Osteocyte (in vitro differentiated cells): ENCODE data around the gene TUBGCP6. TPM values are rescaled to one million over a fixed set of nuclear protein-coding genes. Genes with fewer than 3 reads are reported as not detected.

Experiments used
- DNase-seq: peaks from one replicate; pipeline ENCODE4 v3.0.0; 2021; ENCODE audit warnings: mixed read lengths; ENCODE audit not compliant: unreplicated experiment; ENCODE audit errors: extremely low spot score
- H3K27ac Mint-ChIP-seq: one replicate; pipeline ENCODE4 v1.8.0; 2021; ENCODE audit warnings: mild to moderate bottlenecking, mixed read lengths; ENCODE audit not compliant: unreplicated experiment
- H3K27me3 Mint-ChIP-seq: one replicate; pipeline ENCODE4 v1.8.0; 2021; ENCODE audit warnings: mixed read lengths; ENCODE audit not compliant: unreplicated experiment
- H3K36me3 Mint-ChIP-seq: one replicate; pipeline ENCODE4 v1.8.0; 2021; ENCODE audit warnings: mixed read lengths; ENCODE audit not compliant: unreplicated experiment
- H3K4me1 Mint-ChIP-seq: one replicate; pipeline ENCODE4 v1.8.0; 2021; ENCODE audit warnings: mixed read lengths; ENCODE audit not compliant: unreplicated experiment
- H3K4me3 Mint-ChIP-seq: one replicate; pipeline ENCODE4 v1.8.0; 2021; ENCODE audit warnings: mild to moderate bottlenecking, moderate library complexity, mixed read lengths; ENCODE audit not compliant: unreplicated experiment
- H3K9me3 Mint-ChIP-seq: one replicate; pipeline ENCODE4 v1.8.0; 2021; ENCODE audit warnings: mixed read lengths; ENCODE audit not compliant: unreplicated experiment
- total RNA-seq: library from RNA; stranded (reverse); gene quantifications from 2 replicates; pipeline ENCODE4 v1.2.1, GENCODE V29; 2021
- TF ChIP-seq, protein P1 (sequence below): fragments of 200-600 bp; sonication (generic); IDR thresholded peaks from 2 replicates; pipeline ENCODE4 v1.5.0; 2021; ENCODE audit warnings: antibody characterized with exemption, mild to moderate bottlenecking, moderate library complexity

TUBGCP6 gene
- total RNA-seq, 1 donor from 2014 or later: 55.7 TPM

DNA sequence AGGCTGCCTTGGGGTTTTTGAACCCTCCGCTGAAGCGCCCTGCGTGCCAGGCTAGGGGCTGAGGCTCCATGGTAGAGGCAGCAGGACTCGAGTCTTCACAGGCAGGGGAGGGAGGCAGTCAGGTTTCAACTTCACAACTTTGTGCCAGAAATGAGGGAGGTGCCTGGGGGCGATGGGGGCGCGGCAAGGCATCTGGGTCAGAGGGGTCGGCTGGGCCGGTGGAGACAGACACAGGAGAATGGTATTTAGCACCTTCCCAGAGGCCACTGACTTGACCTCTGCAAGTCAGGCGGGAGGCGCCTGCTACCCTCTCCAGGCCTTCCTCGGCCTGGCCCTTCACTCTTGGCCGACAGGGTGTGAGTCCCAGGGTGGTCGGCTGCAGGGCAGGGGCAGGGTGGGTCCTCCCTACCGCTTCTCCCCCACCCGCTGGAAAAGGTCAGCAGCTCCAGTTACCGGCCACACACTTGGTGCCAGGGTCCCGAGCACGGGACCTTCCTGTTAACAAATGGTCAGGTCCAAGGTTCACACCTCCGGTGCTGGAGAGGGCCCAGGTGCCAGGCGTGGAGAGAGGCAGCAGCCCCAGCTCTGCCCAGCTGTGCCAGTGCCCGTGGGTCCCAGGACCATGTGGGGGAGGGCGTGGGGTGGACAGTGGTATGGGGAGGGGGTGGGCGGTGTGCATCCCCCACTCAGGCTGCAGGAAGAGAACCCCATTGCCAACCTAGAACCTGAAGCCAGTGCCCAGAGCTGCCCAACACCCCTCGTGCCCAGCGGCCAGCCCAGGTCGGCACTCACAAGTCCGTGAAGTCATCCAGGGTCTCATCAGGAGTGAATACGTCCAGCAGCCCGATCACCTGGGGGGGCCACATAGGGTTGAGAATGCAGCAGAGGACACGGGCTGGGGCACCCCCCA, 12.9 kb upstream of the TUBGCP6 start:
- Mint-ChIP-seq H3K36me3 (no peaks in the 10 kb centered on the region), H3K9me3 (no peaks in the 10 kb centered on the region), H3K27me3 (no peaks in the 10 kb centered on the region), H3K4me3 (no peak overlapping the region), H3K27ac (no peak overlapping the region), H3K4me1 (peaks cover 14% of the 10 kb centered on the region)
- no peak for DNase-seq
- TF ChIP-seq, protein P1, sequence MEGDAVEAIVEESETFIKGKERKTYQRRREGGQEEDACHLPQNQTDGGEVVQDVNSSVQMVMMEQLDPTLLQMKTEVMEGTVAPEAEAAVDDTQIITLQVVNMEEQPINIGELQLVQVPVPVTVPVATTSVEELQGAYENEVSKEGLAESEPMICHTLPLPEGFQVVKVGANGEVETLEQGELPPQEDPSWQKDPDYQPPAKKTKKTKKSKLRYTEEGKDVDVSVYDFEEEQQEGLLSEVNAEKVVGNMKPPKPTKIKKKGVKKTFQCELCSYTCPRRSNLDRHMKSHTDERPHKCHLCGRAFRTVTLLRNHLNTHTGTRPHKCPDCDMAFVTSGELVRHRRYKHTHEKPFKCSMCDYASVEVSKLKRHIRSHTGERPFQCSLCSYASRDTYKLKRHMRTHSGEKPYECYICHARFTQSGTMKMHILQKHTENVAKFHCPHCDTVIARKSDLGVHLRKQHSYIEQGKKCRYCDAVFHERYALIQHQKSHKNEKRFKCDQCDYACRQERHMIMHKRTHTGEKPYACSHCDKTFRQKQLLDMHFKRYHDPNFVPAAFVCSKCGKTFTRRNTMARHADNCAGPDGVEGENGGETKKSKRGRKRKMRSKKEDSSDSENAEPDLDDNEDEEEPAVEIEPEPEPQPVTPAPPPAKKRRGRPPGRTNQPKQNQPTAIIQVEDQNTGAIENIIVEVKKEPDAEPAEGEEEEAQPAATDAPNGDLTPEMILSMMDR: no peak

DNA sequence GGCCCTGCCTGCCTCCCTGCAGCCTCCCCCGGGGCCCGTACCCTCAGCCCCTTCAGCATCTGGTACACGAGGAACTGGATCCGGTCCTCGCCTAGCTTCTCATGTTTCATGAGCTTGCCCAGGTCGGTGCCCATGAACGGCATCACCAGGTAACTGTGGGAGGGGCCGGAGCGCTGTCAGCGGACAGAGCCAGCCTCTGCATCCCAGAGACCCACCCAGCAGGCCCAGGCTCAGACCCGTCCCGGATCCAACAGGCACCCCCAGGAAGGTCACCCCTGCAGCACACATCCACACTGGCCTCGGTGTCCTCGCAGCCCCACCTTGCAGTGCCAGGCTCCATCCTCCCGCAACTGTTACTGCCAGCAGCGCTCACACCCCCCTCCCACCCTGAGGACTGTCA, 12.2 kb upstream of the TUBGCP6 start:
- H3K4me1 Mint-ChIP-seq: peaks cover 8% of the 10 kb centered on the region
- DNase-seq: no peak
- H3K4me3 Mint-ChIP-seq: no peak overlapping the region
- H3K27ac Mint-ChIP-seq: no peak overlapping the region
- no peaks in the 10 kb centered on the region for H3K36me3 Mint-ChIP-seq
- TF ChIP-seq, protein P1: no peak
- H3K27me3 Mint-ChIP-seq: no peaks in the 10 kb centered on the region
- H3K9me3 Mint-ChIP-seq: no peaks in the 10 kb centered on the region

GRCh38 chr22:50256258-50256862, 11.5 kb upstream of the TUBGCP6 start:
- Mint-ChIP-seq H3K9me3 (no peaks in the 10 kb centered on the region), H3K4me1 (peaks cover 6% of the 10 kb centered on the region), H3K4me3 (no peak overlapping the region), H3K27me3 (no peaks in the 10 kb centered on the region), H3K36me3 (no peaks in the 10 kb centered on the region), H3K27ac (no peak overlapping the region)
- TF ChIP-seq, protein P1: no peak
- no peak for DNase-seq

DNA sequence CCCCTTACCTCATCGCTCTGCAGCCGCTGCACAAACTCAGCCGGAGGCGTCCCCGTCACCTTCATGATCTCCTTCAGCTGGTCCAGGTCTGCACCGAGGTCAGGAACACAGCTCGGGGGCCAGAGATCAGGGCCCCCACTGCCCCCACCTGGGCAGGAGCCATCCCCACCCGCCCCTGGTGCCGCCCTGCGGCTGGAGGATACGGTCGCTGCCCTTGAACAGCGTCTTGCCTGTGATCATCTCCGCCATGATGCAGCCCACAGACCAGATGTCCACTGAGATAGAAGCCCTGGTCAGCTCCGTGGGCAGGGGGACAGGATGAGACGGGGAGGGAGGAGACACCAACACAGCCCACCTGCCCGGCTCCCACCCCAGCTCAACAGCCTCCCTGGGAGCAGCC, 10.8 kb upstream of the TUBGCP6 start:
- H3K9me3 Mint-ChIP-seq: no peaks in the 10 kb centered on the region

More for the DNA sequence above, 10.8 kb upstream of the TUBGCP6 start:
- TF ChIP-seq, protein P1: no peak
- Mint-ChIP-seq H3K4me3 (no peak overlapping the region), H3K4me1 (peaks cover 8% of the 10 kb centered on the region), H3K27me3 (no peaks in the 10 kb centered on the region), H3K36me3 (no peaks in the 10 kb centered on the region), H3K27ac (no peak overlapping the region)
- no peak for DNase-seq
